PFSK-1 (cell line): ENCODE results near the gene EXOC4.

Source experiments
- FOXP2 ChIP-seq: optimal IDR thresholded peaks from 2 replicates; pipeline ENCODE3; 2011; ENCODE audit warnings: borderline replicate concordance, control low read depth, inconsistent platforms; ENCODE audit not compliant: insufficient read depth; ENCODE audit errors: extremely low read length, extremely low read depth
- REST ChIP-seq, 2 experiments: IDR thresholded peaks; 2 replicates each; pipeline versions ENCODE4 v1.6.1 to v1.8.0; 2011 to 2012; ENCODE audit warnings: low read depth in 2 of 2, low read length in 2 of 2, control low read depth in 1 of 2, inconsistent platforms in 1 of 2, mild to moderate bottlenecking in 1 of 2, moderate library complexity in 1 of 2; ENCODE audit not compliant: insufficient read depth in 1 of 2
- TAF1 ChIP-seq: IDR thresholded peaks from 2 replicates; pipeline ENCODE4 v1.6.1; 2012; ENCODE audit warnings: low read length, control low read depth, borderline replicate concordance; ENCODE audit not compliant: insufficient read depth

DNA sequence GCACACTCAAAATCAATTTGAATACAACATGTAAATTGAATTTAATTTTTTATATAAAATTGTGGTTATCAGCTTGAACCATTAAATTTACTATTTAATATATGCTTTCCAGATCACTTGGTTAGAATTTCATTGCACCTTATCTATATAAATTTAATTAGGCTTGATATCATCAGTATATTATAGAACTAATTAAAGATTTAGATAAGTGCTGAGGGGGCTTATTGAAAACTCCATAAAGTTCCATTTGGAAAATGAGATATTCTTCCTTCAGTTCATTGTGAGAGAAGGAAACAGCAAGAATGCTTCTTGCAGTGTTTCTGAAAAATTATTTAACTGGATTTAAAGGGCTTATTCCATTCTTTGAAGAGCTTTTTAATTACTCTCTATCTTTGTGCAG, 788.6 kb downstream of the EXOC4 start:
- no peak for TF ChIP-seq FOXP2
- TF ChIP-seq REST (IDR thresholded peaks at IDR 0.05; ENCODE audit: insufficient read depth in 1 of 2, low read depth in 2 of 2, low read length in 2 of 2): no peak
- no peak for TF ChIP-seq TAF1
